GM12875 (cell line): Measurements from ENCODE around the gene BRSK2.
"Not testable (repeated sequence)": the region's sequence is repeated elsewhere in the genome, so short reads cannot be mapped to it uniquely, and the experiment has no call there.

Experiments used
- H3K4me3 ChIP-seq: one replicate; pipeline ENCODE4 v1.5.1; 2011; ENCODE audit warnings: low read depth, low read length, control low read depth
- CTCF ChIP-seq: IDR thresholded peaks from 2 replicates; pipeline ENCODE4 v1.5.1; 2011; ENCODE audit warnings: low read depth, mild to moderate bottlenecking, control low read depth, inconsistent platforms, low read length, moderate library complexity, borderline replicate concordance; ENCODE audit not compliant: insufficient read depth

Gene BRSK2

GRCh38 chr11:1389932-1390568, at the start of gene BRSK2:
Gene BRSK2, plus strand, starts transcription at chr11:1389934. Its CDS starts 351 bp downstream, at chr11:1390285.
- H3K4me3 ChIP-seq = peak within 1 kb of the TSS; percentile 32
- no peak for TF ChIP-seq CTCF

DNA sequence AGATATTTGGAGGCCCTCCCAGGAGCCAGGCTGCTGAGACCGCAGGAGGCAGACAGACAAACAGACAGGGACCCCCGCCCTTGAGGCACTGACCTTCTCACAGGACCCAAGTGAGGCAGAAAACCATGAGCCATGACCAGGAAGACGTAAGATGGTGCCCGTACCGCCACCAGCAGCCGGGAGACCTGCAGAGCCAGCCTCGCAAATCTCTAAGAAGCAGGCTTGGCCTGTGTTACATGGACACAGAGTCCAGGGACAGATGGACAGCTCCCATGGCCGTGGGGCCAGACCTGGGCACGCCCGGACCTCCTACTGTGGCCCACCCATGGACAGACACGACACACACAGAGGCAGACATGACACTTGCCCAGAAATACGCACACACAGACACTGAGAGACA, 49.6 kb upstream of the BRSK2 start:
- no peak overlapping the region for H3K4me3 ChIP-seq
- no peak for TF ChIP-seq CTCF

- H3K4me3 ChIP-seq = not testable (repeated sequence)
These were observed 48.5 kb upstream of the BRSK2 start for GRCh38 chr11:1341226-1341625.

DNA sequence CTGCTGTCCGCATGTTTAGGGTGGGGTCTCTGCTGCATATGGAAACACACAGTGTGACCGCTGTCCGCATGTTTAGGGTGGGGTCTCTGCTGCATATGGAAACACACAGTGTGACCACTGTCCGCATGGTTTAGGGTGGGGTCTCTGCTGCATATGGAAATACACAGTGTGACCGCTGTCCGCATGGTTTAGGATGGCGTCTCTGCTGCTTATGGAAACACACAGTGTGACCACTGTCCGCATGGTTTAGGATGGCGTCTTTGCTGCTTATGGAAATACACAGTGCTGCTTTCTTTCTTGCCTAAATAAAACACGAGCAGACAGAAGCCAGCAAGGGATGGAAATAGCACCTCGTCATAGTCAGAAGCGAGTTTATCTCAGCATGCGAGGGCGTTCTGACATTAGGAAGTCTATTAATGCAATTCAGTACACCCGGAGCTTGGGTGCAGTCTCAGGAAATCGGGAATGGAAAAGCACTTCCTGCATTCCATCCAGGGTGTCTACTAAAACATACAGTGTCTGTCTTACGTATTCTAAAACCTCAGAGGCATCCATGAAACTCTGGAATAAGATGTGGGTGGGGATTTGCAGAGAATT, 47.7 kb upstream of the BRSK2 start:
- H3K4me3 ChIP-seq = no peak overlapping the region

DNA sequence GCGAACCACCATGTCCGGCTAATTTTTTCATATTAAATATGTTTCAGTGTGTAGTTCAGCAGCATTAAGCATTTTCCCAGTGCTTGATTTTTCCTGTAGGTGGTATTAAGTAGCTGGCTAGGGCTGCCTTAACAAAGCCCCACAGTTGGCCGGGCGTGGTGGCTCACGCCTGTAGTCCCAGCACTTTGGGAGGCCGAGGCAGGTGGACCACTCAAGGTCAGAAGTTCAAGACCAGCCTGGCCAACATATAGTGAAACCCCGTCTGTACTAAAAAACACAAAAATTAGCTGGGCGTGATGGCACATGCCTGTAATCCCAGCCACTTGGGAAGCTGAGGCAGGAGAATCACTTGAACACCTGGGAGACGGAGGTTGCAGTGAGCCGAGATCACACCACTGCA, 46.8 kb upstream of the BRSK2 start:
- H3K4me3 ChIP-seq = no peak overlapping the region
- TF ChIP-seq CTCF = no peak

More for the DNA sequence above, 47.7 kb upstream of the BRSK2 start:
- no peak for TF ChIP-seq CTCF

DNA sequence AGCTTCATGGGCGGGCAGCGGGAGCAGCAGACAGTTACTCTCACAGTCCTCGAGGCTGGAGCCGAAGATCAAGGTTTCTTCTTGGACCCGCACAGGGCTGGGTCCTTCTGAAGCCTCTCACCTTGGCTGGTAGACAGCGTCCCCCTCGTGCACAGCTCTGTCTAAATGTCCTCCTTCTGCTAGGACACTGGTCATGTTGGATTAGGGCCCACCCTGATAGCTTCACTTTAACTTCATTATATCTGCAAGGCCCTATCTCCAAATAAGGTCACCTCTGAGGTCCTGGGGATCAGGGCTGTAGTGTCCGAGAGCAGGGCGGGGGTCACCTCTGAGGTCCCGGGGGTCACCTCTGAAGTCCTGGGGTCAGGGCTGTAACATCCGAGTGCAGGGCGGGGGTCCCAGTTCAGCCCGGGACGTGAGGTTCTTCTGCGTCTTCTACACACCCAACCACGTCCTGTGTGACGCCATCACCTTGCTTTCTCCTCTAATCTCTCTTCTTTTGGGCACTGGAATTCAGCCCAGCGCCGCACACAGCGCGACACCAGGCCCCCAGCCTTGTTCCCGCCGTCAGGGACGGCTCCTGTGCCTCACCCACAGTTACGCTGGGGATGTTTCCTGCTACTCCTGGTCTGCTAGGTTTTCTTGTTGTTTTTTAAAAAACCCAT, 46.2 kb upstream of the BRSK2 start:
- TF ChIP-seq CTCF = no peak
- no peak overlapping the region for H3K4me3 ChIP-seq

DNA sequence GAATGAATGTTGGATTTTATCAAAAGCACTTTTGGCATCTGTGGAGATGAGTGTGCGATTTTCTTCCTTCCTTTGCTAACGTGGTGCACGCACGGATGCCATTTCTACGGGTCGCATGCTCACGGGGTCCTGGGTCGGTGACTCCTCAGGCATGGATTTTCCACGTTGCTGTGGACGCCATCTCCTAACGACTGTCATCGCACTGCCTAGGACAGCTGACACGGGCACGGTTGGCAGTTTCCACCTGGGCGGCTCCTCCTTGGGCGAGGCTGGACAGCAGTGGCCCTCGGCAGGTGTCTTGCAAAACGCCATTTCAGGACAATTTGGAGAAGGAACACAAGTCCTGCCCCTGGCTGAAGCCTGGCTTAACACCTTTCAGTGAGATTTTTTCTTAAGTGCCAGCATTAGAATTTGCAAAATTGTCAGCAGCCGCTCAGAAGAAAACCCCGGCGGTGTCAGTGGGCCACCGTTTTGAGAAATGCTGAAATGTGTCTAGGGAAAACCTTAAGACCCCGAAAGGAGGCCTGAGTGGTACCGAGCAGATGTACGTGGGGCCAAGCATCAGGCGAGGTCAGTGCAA, 45.6 kb upstream of the BRSK2 start:
- no peak for TF ChIP-seq CTCF

More for the DNA sequence above, 45.6 kb upstream of the BRSK2 start:
- H3K4me3 ChIP-seq = no peak overlapping the region
